GM18526 (cell line): ENCODE data around the gene AFDN.

Experiments used
- POLR2A ChIP-seq: IDR thresholded peaks from 3 replicates; pipeline ENCODE4 v1.6.1; 2011; ENCODE audit not compliant: insufficient read length; ENCODE audit errors: extremely low read depth

AFDN gene

DNA sequence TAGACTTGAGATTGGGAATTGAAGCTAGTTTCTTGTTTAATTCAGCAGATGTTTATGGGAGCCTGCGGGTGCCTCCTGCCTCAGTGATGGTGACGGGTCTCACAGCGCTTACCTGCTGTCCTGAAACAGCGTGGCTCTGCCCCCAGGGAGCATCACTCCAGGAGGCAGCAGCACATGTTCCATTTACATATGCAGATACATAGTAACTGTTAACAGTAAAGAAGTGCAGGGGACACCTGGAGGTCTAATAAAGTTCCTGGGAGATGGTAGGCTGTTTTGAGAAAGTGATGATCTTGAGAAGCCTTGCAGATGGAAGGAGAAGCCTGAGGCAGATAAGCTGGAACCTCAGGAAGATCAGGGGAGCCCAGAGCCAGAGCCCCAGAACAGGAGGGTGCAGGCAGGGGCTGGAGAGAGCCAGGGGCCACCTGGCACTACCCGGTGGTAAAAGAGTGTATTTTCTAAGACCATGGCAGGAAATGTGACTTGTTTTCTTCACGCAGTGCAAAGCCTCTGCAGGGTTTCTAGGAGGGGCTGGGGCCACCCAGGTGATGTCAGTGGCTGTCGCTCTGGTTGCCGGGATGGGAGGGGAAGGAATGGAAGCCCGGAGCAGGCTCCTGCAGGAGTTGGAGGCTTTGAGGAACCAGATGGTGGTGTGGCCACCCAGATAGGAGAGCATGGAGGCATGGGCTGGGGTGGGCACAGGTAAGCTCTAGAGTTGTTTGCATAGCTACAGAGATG, 146.6 kb downstream of the AFDN start:
- no peak for TF ChIP-seq POLR2A

DNA sequence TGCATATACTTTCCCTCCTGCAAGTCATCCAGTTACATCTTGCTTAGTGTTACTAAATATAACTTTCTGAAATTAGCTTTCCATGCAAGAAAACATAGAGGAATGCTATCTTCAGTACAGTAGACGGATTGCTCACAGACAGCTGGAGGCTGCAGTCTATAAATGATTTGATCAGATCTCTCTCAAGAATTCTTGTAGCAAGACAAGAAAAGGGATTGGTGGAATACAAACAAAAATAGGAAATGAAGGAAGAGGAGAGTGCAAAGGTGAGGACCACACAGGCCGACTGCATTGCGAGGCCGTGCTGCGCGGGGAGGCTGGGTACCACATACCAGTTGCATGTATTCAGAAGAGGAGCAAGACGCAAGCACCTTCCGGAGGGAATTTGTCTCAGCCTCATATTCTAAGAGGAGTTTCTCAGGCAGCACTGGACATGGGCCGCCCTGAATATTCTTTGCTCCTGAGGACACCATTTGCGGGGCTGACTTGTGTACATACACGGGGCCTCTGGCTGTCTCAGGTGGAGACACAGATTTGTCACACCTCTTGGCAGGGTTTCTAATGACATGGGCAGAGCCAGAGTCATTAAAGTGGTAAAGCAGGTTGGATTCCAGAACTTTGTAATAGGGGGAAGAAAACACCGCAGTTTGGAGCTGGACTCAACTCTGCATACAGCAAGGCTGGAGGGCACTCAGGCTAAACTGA, 148.1 kb downstream of the AFDN start:
- TF ChIP-seq POLR2A = no peak

DNA sequence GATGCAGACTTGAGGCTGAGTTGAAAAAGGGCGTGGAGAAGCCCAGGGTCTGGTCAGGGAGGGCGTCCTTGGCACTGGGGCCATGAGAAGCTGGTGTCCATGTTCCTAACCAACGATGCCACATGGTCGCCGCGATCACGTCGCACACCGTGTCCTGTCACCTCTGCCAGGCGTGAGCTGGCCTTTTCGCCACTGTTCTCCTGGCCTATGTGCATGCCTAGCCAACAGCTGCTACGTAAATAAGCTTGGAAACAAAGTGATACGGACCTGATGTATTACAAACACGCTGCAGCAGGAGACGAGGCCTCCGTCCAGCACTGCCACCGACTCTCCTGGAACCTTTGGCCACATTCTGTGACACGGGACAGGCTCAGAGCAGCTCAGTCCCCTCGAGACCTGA, 148.7 kb downstream of the AFDN start:
- no peak for TF ChIP-seq POLR2A

DNA sequence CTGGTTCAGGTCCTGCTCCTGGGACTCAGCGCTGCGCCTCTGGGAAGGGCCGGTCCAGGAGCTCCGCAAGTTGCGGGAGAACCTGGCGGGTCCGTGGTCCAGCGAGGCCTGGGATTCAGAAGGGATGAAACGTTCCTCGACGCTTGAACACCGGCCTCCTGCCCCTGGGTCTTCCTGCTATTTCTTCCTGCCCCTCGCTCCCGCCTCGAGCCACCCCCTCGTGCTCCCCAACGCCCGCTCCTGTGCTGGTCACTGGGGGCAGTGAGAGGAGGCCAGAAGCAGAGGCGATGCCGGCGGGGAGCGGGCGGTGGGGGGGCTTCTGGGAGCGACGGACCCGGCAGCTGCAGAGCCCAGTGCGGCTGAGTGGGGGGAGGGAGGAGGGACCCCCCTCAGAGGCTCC, 150.0 kb downstream of the AFDN start:
- no peak for TF ChIP-seq POLR2A

DNA sequence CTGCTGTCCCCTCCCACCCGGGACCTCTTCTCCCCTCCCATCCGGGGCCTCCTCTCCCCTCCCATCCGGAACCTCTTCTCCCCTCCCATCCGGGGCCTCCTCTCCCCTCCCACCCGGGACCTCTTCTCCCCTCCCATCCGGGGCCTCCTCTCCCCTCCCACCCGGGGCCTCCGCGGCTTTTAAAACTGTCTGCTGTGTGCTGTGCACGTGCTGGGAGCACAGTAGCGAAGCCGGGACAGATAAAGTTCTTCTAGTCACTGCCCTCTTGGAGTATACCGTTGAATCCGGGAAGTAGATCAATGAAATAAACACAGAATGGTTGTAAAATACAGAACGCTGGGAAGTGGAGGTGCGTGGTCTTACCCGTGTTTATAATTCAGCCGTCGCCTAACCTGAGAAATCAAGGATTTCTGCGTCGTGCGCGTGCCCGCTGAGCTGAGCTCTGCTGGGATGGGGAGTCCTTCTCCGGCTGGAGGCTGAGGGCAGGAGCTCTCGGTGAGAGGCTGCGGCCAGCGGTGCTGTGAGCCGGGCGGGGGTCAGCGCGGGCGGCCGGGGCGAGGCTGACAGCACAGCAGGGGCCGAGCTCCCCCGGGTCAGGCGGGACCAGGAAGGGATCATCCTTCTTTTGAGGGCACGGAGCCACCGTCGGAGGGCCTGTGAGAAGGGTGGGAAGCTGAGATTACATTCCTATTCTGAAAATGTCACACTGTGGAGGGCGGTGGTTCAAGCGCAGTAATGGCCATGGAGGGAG, 151.2 kb downstream of the AFDN start:
- TF ChIP-seq POLR2A = no peak

DNA sequence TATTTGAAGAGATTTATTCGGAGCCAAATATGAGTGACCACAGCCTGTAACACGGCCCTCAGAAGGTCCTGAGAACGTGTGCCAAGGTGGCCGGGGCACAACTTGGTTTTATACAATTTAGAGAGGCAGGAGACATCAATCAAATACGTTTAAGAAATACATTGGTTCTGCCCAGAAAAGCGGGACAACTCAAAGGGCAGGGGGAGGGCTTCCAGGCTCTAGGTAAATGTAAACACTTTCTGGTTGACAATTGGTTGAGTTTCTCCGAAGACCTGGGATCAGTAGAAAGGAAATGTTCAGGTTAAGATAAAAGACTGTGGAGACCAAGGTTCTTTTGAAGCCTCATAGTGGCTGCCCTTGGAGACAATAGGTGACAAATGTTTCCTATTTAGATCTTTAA, 151.9 kb downstream of the AFDN start:
- TF ChIP-seq POLR2A = no peak

DNA sequence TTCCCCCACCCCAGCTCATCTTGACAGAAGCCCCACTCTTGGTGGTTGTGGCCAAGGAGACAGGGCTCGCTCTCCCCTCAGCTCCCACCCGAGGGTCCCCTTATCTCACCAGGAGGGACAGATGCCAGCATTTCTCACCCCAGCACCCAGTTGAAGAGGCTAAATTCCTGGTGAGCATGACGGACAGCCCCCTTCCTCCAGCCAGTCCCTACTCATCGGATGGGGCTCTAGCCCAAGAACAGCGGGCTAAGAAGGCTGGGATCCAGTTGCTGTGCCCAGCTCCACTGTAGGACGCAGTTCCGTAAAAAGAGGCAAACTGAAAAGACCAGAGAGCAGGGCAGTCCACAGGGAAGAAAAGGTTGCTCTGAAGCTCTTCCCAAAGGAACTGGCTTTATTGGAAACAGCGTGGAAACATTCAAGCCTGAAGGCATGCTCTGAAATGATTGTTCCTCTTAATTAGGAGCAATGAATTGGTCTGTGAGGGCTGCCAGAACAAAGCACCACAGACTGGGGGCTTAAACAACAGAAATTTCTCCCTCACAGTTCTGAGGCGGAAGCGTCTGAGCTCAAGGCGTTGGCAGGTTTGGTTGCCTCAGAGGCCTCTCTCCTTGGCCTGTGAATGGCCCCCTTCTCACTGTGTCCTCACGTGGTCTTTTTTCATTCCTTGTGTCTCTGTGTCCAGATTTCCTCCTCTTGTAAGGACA, 152.9 kb downstream of the AFDN start:
- no peak for TF ChIP-seq POLR2A

DNA sequence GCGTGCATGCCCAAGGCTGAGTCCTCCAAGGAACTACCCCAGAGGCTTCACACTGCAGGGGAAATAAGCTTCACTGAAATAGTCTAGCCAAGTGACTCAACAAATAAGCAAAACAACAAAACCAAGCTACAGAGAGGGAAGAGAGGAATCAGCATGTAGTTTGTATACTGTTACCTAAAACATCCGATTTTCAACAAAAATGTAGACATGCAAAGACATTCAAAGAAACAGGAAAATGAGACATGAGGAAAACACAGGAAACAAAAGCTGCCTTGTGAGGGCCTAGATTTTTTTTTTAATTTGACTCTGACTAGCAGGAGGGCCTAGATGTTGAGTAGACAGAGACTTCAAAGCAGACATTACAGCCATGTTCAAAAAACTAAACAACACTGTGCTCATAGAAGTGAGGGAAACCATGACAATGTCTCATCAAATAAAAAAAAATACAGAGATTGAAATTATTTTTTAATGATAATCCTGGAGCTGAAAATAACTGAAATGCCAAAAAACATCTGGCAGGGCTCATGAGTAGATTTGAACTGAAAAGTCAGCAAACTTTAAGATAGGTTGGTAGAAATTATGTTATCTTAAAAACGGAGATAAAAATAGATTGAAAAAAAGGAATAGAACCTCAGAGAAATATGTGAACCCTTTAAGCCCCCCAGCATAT, 154.3 kb downstream of the AFDN start:
- TF ChIP-seq POLR2A = no peak

DNA sequence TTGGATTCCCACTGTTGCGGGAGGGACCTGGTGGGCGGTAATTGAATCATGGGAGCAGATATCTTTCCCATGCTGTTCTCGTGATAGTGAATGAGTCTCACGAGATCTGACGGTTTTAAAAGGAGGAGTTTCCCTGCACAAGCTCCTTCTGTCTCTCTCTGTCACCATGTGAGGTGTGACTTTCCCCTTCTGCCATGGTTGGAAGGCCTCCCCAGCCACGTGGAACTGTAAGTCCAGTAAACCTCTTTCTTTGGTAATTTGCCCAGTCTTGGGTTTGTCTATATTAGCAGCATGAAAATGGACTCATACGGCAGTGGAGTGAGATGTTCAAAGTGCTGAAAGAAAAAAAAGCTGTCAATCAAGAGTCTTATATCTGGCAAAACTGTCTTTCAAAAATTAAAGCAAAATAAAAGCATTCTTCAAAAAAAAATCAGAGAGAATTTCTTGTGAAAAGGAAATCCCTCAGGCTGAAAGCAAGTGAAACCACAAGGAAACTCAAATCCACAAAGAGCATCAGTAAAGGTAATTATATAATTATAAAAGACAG, 155.3 kb downstream of the AFDN start:
- TF ChIP-seq POLR2A = no peak

DNA sequence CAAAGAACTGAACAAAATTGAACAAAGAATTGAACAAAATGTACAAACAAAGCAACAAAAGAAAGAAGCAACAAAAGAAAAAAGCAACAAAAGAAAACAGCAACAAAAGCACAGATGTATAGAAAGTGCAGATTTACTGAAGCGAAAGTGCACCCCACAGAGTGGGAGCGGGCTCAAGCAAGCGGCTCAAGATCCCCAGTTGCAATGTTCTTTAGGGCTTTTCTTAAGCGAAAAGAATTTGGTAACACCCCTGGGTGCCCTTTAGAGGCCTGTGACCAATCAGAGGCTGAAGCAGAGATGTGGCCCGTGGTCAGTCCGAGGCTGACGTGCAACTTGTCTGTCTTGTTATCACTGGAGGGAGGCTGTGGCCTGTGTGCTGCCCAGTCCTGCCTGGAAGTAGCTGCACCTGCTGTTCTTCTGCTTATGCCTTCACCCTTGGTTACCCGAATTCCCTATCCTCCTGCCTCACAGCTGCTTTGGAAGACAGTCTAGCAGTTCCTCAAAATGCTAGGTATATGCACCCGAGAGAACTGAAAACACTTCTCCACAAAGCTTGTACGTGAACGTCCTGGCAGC, 157.5 kb downstream of the AFDN start:
- no peak for TF ChIP-seq POLR2A

DNA sequence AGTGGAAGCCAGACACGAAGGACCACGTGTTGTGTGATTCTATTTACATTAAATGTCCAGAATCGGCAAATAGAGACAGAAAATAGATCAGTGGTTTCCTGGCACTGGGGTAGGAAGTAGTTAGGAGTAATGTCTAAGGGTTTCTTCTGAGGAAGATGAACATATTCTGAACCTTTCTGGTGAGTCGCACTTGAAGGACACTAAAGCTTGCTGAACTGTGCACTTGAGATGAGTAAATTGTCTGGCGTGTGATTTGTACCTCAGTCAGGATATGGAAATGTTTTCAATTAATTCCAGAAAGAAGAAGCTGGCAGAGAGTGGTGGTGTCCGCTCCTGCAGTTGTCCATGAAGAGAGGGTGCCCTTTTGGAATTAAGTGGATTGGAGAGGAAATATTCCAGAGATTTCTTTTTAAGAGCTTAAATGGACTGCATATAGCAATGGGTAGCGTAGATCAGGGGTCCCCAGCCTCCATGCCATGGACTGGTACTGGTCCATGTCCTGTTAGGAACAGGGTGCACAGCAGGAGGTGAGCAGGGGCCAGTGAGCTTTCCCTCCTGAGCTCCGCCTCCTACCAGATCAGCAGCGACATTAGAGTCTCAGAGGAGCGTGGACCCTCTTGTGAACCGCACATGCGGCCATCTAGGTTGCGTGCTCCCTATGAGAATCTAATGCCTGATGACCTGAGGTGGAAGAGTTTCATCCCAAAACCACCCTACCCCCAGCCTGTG, 158.3 kb downstream of the AFDN start:
- TF ChIP-seq POLR2A = no peak

DNA sequence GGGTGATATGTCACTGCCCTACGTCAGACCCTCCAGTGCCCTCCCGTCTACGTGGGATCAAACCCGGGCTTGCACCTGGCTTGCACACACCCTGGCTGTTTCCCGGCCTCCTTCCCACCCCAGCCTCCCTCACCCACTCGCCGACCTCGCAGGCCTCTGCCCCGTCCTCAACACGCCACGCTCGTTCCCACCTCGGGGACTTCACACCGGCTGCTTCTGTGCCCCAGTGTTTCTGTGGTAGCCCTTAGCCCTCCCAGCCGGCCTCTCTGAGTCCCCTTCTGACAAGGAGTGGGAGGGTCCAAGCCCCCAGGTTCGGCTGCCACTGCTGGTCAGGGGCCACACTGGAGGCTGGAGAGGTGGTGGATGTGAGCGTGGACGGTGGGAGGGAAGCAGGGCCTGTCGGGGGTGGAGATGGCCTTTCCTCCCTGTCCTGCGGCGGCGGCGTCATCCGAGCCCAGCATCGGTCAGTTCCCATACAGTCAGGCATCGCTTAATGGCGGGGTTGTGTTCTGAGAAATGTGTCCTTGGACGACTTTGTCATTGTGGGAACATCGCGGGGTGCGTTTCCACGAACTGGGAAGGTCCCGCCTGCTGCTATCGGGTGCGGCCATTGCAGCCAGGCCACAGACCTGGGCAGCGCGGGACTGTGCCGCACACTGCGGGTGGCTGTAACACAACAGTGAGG, 159.3 kb downstream of the AFDN start:
- no peak for TF ChIP-seq POLR2A
